GM19035 (cell line): ENCODE data around the gene DMPK.
"Not testable (repeated sequence)": the region's sequence is repeated elsewhere in the genome, so short reads cannot be mapped to it uniquely, and the experiment has no call there.

ENCODE experiments used
- ATAC-seq: cut with Tn5 transposase; IDR thresholded peaks from one replicate; pipeline ENCODE4 v1.9.1; 2021; ENCODE audit not compliant: unreplicated experiment

The DMPK gene

DNA sequence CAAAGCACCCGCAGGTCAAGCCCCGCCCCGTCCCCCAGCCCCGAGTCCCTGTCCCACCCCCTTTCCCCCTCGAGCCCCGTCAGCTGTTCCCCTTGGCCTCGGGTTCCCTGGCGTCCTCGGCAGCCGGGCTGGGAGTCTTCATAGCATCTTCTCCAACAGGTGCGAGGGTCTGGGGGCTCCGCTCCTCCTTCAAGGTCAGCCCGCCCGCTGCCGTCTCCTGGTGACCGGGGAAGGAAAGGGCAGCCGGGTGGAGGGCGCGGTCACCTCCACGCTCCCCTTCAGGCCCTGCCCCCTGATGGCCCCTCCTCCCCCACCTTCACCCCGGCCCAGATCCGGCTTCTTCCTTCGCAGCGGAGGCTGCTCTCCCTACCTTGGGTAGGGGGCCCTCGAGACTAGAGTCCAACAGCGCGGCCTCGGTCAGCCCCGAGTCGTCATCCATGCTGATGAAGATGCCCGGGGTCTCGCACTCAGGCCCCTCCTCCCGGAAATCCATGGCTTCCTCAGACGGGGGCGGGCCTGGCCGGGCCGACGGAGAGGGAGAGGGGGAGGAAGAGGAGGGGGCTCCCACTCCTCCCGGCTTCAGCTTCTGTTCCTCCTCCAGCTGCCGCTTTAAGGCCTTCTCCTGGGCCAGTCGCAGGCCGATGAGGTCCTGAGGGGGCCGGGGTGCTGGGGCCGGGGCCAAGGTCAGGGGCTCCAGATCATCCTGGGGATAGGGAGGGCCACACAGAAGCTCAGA is 33.4 kb upstream of the DMPK start:
- no peak for ATAC-seq

DNA sequence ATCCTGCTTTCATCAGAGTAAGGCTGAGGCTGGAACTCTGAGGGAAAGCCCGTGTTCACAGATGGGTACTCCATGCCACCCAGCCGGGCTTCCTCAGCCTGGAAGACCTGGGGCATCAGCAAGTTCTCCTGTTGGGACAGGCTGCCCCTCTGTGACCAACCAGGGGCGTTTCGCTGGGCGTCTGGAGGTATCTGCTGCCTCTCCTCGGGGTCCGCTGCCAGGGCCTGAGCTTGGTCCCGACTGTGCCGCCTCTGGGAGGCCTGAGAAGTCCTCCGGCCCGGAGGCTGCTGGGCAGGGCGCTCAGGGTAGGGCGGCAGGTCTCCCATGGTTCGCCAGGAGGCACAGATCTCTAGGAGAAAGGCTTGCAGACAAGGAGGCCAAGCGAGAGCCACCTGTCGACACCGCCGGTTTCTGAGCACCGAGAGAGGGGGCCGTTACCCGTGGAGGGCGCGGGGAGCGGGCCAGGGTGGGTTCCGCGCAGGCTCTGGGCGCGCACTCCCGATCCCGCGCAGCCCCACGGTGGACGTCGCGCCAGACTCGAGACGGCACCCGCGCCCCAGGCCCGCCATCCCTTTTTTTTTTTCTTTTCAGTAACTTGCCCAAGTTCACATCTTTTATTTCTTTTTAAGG is 32.7 kb upstream of the DMPK start, which contains the start of gene RSPH6A:
TSS of gene RSPH6A (minus strand) at position 458 of the 630 bp plus-strand sequence. CDS start at position 326, 132 bp downstream.
- ATAC-seq: no peak

GRCh38 chr19:45814166-45814780 is 32.0 kb upstream of the DMPK start:
- no peak for ATAC-seq

- no peak for ATAC-seq
Observed at GRCh38 chr19:45812297-45812696, 30.0 kb upstream of the DMPK start.

DNA sequence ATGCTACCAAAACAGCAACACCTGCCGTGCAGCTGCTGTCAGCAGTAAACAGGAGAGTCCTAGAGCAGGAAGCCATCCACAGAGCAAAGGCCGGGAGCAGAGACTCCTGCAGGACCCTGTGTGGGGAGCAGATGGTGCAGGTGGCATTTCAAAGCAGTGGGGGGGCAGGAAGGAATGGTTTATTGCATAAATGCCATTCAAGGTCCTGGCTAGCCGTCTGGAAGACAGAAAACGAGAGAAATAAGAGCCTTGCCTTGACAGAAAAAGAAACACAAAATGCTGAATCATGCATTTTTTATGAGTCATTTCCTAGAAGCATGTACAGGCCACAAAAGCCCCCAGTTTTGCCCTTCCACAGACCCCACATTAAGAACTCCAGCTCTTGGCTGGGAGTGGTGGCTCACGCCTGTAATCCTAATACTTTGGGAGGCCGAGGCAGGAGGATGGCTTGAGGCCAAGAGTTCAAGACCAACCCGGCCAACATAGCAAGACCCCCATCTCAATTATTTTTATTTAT is 27.4 kb upstream of the DMPK start:
- ATAC-seq: no peak

- ATAC-seq: no peak
Observed at GRCh38 chr19:45805719-45806118, 23.4 kb upstream of the DMPK start.

- ATAC-seq: no peak
Observed at GRCh38 chr19:45804959-45805230, 22.6 kb upstream of the DMPK start.

DNA sequence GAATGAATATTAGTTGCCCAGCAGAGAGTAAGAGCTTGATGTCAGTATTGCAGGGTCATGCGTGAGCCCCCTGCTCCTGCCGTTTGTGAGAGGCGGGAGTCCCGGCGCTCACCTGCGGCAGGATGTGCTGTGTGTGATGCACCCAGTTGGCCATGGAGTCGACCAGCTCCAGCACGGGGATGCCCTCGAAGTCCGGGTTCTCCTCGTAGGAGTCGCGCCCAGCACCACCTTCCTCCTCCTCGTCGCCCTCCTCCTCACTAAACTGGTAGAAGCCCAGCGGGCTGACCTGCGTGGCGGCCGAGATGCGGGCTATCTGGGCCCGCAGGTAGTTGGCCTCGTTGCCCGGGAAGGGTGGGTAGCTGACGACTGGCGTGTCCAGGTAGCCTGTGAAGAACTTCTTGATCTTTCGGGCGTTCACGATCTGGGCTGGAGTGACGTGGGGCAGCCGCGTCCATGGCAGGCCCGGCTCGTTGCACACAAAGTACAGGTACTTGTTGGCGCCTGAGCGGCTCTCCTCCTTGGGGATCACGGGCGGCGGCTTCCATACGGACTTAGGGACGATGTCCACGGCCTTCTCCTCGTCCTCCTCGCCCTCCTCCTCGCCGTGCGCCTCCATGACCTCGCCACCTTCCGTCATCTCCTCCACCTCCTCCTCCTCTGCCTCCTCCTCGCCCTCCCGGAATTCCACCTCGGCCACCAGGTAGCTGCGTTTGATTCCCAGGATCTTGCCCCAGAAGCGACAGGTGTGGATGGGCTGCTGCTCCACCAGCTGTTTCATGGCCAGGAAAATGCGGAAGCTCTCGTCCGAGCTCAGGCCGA is 22.1 kb upstream of the DMPK start:
- no peak for ATAC-seq

DNA sequence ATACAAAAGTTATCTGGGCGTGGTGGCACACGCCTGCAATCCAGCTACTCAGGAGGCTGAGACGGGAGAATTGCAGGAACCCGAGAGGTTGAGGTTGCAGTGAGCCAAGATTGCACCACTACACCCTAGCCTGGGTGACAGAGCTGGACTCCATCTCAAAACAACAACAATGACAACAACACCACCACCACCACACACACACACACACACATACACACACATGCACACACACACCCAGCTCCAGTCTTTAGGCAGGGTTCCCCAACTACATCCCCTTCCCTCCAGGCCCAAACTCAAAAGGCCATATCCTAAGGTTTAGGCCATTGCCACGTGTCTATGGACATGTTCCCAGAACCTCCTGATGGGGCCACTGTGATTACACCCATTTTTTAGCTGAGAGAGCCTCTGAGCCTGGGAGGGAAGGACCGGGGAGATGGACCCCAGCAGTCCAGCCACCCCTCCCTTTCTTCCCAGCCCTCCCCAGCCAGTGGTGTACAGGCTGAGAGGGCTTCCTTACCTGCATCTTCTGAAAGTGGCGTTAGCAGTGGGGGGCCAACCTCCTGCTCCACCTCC is 19.4 kb upstream of the DMPK start:
- ATAC-seq: no peak

DNA sequence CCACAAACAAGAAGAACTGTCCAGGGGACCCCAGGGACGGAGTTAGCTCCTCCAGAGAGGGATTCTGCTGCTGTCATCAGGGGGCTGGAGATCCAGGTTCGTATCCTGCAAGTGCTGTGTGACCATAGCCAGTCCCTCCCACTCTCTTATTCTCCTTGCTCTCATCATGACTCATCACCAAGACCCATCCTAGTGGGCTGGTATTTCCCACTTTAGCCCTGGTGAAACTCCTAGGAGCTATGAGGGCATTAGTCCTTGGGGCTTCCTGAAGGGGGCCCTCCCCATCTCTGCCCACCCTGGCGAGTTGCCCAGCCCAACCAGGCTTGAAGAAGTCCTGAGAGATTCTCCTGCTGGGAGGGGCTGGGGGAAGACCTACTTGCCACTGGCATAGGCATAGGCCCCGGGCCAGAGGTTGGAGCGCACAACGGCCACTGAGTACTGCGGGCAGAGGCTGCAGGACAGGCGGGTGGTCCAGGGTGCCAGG is 17.8 kb upstream of the DMPK start:
- no peak for ATAC-seq

DNA sequence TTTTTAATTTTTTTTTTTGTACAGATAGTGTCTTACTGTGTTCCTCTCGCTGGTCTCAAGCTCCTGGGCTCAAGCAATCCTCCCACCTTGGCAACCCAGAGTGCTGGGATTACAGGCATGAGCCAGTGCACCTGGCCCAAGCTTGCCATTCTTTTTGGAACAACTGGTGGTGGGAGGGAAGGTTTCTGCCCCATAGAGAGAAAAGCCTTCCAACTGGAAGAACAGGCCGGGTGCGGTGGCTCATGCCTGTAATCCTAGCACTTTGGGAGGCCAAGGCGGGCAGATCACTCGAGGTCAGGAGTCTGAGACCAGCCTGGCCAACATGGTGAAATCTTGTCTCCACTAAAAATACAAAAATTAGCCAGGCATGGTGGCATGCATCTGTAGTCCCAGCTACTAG is 17.3 kb upstream of the DMPK start:
- ATAC-seq: not testable (repeated sequence)

DNA sequence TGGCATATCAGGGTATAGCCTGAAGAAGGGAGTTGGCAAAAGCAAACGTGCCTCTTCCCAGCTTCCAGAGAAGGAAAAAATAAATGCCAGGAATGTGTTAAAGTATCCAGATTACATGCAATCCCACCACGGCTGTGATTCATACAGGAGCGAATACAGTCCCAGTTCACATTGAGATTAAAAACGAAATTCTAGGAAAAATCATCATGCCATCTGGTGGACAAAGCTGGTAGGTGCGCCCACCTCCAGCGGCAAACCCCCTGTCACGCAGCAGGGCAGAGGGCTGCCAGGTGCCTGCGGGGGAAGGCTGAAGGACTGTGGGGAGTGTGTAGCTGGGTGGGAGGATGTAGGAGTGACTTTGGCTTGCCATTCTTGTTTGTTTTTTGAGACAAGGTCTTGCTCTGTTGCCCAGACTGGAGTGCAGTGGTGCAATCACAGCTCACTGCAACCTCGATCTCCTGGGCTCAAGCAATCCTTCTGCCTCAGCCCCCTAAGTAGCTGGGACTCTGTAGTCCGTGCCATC is 16.8 kb upstream of the DMPK start:
- no peak for ATAC-seq

GRCh38 chr19:45794627-45795026 is 12.3 kb upstream of the DMPK start:
- no peak for ATAC-seq

DNA sequence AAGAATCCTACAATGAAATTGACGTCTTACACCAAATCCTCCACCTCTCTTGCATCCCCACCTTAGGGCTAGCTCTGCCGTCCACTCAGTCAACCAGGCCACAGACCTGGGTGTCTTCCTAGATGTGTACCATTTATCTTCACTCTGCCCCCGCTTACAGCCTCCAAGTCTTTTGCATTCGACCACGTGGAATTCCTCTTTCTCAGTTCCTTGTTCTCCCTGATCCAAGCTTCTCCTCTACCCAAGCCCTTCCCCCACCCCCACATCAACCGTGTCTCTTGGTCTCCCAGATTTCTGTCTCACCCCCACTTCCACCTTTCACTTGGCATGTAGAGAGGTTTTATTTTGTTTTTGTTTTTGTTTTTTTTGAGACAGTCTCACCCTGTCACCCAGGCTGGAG is 11.6 kb upstream of the DMPK start:
- no peak for ATAC-seq

GRCh38 chr19:45793178-45793564 is 10.9 kb upstream of the DMPK start:
- no peak for ATAC-seq

DNA sequence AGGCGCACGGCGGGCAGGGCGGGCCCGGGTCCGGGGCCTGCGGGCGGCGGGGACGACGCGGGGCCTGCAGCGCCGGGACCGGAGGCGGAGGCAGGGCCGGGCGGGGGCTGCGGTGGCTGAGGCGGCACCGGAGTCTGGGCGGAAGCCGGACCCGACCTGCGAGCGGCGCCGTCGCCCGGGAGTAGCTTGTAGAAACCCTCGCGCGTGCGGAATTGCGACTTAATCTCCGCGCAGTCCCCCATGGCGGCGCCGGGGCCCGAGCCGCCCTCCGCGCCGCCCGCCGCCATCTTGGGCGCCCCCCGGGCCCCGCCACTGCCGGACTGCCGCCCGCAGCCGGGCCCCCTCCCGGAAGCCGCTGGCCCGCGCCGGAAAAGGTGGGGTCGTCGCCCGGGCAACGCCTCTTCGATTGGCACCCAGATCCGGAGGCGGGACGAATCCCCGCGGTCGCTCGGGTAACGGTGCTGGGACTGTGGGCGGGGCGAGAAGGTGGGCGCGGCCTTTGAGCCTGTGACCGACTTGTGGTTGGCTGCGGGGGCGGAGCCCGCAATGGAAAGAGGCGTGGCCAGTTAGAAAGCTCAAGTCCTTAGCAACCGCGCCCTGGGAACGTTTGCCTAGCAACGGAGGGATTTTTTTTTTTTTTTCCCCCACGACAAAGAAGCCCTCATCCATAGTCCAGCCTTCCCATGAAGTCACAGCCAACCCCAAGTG is 10.3 kb upstream of the DMPK start, which contains the start of gene DMWD:
TSS of gene DMWD (minus strand) at position 376 of the 708 bp plus-strand sequence. CDS start at position 287, 89 bp downstream.
- peak; percentile 91 for ATAC-seq

GRCh38 chr19:45791744-45792469 is 9.6 kb upstream of the DMPK start:
- peak; percentile 30 for ATAC-seq

DNA sequence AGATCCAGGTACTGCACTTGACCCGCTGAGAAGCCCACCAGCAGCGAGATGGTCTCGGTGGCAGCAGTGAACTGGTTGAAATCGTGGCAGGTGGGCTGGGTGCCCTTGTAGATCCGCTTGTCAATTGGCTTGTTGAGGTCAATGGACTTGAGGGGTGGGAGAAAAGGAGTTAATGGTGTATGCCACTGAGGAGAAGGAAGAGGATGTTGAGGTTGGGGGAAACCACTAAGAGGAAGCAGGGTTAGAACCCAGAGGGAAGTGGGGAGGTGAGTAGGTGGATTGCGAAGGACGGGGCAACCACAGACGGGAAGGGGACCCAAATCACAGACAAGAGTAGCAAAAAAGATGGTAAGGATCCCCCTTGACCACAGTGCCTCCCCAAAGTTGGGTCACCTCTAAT is 8.7 kb upstream of the DMPK start:
- ATAC-seq: no peak
